Activated CD4-positive, alpha-beta T cell treated with anti-CD3 and anti-CD28 coated beads for 4 hours (primary cell): ENCODE measurements around the gene CEP70.

Source experiments
- DNase-seq, 2 donors: peaks; one replicate each; pipeline ENCODE4 v3.0.0-alpha.2; 2020

The CEP70 gene

GRCh38 chr3:138449490-138449889, 144.6 kb downstream of the CEP70 start:
- no peak for DNase-seq

- no peak for DNase-seq
Observed at GRCh38 chr3:138448631-138449030, 145.4 kb downstream of the CEP70 start.

GRCh38 chr3:138445654-138446053, 148.4 kb downstream of the CEP70 start:
- DNase-seq, result no peak

GRCh38 chr3:138445236-138445635, 148.8 kb downstream of the CEP70 start:
- no peak for DNase-seq
